Activated naive CD4-positive, alpha-beta T cell treated with anti-CD3 and anti-CD28 coated beads for 36 hours (primary cell): Measurements from ENCODE around the gene B2M. TPM values are rescaled to one million over a fixed set of nuclear protein-coding genes. Genes with fewer than 3 reads are reported as not detected.
"Not testable (repeated sequence)": the region's sequence is repeated elsewhere in the genome, so short reads cannot be mapped to it uniquely, and the experiment has no call there.

Experiments
- CTCF ChIA-PET: fragments of 350-600 bp; sonication (Branson Sonifier 250); formaldehyde crosslinking; loops from one replicate; lab custom pipeline; 2021; ENCODE audit warnings: antibody characterized with exemption; lab: Charles Lee
- DNase-seq: peaks from one replicate; pipeline ENCODE4 v3.0.0-alpha.2; 2020
- H3K27ac Mint-ChIP-seq: one replicate; pipeline ENCODE4 v1.8.0; 2021; ENCODE audit warnings: mild to moderate bottlenecking, mixed read lengths
- H3K27me3 Mint-ChIP-seq: one replicate; pipeline ENCODE4 v1.8.0; 2021; ENCODE audit warnings: low read depth, mixed read lengths
- H3K36me3 Mint-ChIP-seq: one replicate; pipeline ENCODE4 v1.8.0; 2021; ENCODE audit warnings: low read depth, mixed read lengths
- H3K4me1 Mint-ChIP-seq: one replicate; pipeline ENCODE4 v1.8.0; 2021; ENCODE audit warnings: low read depth, mixed read lengths
- H3K4me3 Mint-ChIP-seq: one replicate; pipeline ENCODE4 v1.8.0; 2021; ENCODE audit warnings: mild to moderate bottlenecking, moderate library complexity, mixed read lengths
- H3K9me3 Mint-ChIP-seq: one replicate; pipeline ENCODE4 v1.8.0; 2021; ENCODE audit warnings: mixed read lengths
- intact Hi-C: fragments of 100-400 bp; cut with micrococcal nuclease; formaldehyde crosslinking; loops from one replicate; pipeline ENCODE4 v1.15.1; 2023
- total RNA-seq, 2 experiments: library from RNA; stranded (reverse); gene quantifications; one replicate each; pipeline ENCODE4 v1.2.3, GENCODE V29; 2021

The B2M gene
- total RNA-seq, 2 experiments from 2014 or later: 5,387 to 5,703 TPM

DNA sequence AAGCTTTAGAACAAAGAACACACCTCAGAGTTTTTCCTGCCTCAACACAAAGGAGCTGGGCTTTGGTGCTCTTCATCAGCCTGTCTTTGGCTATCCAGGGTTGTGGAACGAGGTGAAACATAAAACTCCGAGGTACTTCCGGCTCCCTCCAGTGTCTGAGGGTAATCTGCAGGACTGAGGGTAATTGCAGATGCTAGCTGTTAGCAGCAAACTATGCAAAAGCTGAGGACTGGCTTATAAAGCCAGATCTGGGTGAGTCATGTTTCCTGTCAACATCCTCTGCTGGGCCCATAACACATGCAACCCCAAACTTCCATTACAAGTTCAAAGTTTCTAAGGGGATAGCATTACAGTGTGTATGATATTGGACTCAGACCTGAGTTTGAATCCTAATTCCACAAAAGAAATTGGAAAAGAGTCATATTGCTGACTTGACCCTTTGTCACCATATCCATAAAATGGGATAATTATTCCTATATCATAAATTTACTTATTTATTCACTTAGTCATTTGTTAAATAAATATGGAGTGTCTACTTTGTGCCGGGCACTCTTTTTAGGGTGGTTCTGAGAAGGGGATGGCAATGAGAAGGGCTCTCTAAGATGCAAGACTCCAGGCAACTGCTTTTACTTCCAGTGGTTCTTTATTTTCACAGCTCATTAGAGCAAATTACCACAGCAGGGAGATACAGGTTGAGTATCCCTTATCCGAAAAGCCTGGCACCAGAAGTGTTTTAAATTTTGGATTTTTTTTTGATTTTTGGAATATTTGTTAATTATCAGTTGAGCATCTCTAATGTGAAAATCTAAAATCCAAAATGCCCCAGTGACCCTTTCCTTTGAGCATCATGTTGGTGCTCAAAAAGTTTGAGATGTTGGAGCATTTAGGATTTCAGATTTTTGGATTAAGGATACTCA, 15.5 kb downstream of the B2M start:
- intact Hi-C loops: loop anchor here (2.0 to 5.0 kb wide), 3 partner anchors 190 to 910 kb away; partner anchors contain the start of genes CTDSPL2, EIF3J and SQOR
- Mint-ChIP-seq H3K27ac (peak overlapping the region; percentile 99), H3K9me3 (no peaks in the 10 kb centered on the region), H3K4me3 (peak overlapping the region; percentile 93), H3K27me3 (no peaks in the 10 kb centered on the region), H3K4me1 (peaks cover 64% of the 10 kb centered on the region), H3K36me3 (peaks cover 15% of the 10 kb centered on the region)
- CTCF ChIA-PET: interaction anchor here (0.7 to 8.3 kb wide), 7 partner anchors 9 to 134 kb away, joined by 3 to 110 read pairs (median 13); partner anchors contain the start of genes B2M, PATL2, SPG11 and TRIM69
- peak; percentile 85 for DNase-seq

DNA sequence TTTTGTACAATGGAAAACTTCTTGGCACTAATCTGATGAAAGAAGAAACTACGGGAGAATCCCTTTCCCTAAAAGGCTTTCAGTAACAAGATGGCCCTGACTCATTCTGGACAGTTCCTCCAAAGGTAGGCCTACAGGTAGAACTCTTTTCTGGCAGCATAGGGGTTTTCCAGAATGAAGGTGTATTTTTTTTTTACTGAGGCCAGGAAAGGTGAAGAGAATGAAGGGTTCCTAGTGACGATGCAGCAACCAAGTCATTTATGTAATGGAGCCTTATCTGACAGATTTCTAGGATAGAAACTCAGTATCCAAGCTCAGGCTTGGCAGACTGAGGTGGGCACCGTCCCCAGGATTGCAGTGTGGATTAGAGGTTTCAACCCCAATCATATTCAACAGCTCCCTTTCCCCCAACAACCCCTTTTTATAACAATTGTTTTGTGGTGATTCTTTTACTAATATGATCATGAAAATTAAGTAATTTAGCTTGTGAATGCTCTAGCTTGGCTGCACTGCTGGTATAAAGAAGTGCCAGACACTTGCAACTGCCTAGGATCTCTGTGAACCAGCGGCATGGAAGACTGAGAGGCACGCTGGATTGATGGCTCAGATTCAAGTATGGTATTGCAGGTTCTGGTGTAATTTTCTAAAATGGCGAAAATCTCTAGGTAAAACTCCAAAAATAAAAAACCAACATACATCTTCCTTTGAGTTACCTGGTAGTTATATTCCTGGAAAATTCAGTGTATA, 16.3 kb downstream of the B2M start:
- intact Hi-C loops: loop anchor here (1.0 to 5.0 kb wide), 13 partner anchors 8 to 910 kb away; partner anchors contain the start of genes B2M, CTDSPL2, EIF3J and PATL2
- peaks cover 23% of the 10 kb centered on the region for H3K36me3 Mint-ChIP-seq
- peak overlapping the region; percentile 54 for H3K4me3 Mint-ChIP-seq
- DNase-seq: peak; percentile 42
- H3K27me3 Mint-ChIP-seq: no peaks in the 10 kb centered on the region
- H3K9me3 Mint-ChIP-seq: no peaks in the 10 kb centered on the region
- peaks cover 65% of the 10 kb centered on the region for H3K4me1 Mint-ChIP-seq
- CTCF ChIA-PET: interaction anchor here (3.8 to 8.3 kb wide), 3 partner anchors 9 to 64 kb away, joined by 31 to 110 read pairs (median 49); partner anchors contain the start of genes B2M, PATL2, SPG11 and TRIM69
- peak overlapping the region; percentile 99 for H3K27ac Mint-ChIP-seq

DNA sequence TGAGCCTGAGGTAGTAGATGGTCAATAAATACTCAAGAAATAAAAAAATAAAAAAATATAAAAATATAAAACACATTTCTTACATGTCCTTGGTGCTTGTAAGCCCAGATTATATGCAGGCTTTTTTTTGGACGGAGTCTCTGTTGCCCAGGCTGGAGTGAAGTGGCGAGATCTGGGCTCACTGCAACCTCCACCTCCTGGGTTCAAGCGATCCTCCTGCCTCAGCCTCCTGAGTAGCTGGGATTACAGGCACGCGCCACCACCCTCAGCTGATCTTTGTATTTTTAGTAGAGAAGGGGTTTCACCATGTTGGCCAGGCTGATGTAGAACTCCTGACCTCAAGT, 16.9 kb downstream of the B2M start:
- H3K9me3 Mint-ChIP-seq, H3K27me3 Mint-ChIP-seq, DNase-seq: not testable (repeated sequence)
- Mint-ChIP-seq H3K36me3 (peaks cover 25% of the 10 kb centered on the region), H3K4me1 (peaks cover 67% of the 10 kb centered on the region), H3K27ac (peak overlapping the region; percentile 99), H3K4me3 (peak overlapping the region; percentile 97)
- intact Hi-C loops: loop anchor here (1.0 to 5.0 kb wide), 11 partner anchors 8 to 909 kb away; partner anchors contain the start of genes B2M, PATL2, SPG11 and SQOR
- CTCF ChIA-PET: interaction anchor here (1.4 to 8.3 kb wide), 5 partner anchors 7 to 64 kb away, joined by 3 to 110 read pairs (median 31); partner anchors contain the start of genes B2M, PATL2, SPG11 and TRIM69

DNA sequence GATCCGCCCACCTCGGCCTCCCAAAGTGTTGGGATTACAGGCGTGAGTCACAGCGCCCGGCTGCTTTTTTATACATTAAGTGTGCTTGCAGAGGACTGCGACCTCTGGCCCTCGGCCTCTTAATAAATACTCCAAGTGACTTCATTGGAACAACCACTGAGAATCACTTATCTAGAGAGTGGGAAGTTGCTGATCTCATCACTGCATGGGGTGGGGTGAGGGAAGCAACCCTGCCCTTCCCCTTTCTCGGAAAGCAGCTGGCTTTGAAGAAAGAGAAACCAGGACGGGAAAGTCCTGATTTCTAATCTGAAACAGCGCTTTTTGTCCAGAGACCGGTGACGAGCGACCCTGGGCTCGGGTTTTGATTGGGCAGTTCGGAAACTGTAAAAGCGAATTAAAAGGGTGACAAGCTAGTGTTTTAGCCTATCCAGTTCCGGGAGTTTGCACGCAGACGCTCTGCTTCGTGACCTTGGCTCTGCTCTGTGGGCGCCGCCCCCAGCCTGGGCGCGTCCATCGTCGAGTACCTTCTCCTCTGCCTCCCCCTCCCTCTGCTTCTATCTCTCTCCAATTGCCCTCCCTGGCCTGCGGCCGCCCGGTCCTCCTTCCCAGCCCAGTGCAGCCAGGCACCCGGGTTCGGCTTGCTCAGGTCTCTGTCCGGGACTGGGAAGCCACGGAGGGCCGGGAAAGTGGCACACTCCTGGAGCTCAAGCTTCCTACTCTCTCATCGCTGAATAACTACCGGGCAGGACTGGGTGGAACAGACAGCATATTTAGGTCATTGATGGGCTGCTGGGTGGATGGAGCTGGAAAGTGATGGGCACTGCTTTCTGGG, 17.5 kb downstream of the B2M start:
- DNase-seq: peak; percentile 97
- intact Hi-C loops: loop anchor here (1.0 to 5.0 kb wide), 11 partner anchors 8 to 909 kb away; partner anchors contain the start of genes B2M, PATL2, SPG11 and SQOR
- Mint-ChIP-seq H3K27ac (peak overlapping the region; percentile 99), H3K36me3 (peaks cover 28% of the 10 kb centered on the region), H3K27me3 (no peaks in the 10 kb centered on the region), H3K4me1 (peaks cover 69% of the 10 kb centered on the region), H3K4me3 (peak overlapping the region; percentile 97), H3K9me3 (no peaks in the 10 kb centered on the region)
- CTCF ChIA-PET: interaction anchor here (0.6 to 8.3 kb wide), 7 partner anchors 8 to 151 kb away, joined by 3 to 110 read pairs (median 4); partner anchors contain the start of genes B2M, PATL2, SPG11 and TRIM69

DNA sequence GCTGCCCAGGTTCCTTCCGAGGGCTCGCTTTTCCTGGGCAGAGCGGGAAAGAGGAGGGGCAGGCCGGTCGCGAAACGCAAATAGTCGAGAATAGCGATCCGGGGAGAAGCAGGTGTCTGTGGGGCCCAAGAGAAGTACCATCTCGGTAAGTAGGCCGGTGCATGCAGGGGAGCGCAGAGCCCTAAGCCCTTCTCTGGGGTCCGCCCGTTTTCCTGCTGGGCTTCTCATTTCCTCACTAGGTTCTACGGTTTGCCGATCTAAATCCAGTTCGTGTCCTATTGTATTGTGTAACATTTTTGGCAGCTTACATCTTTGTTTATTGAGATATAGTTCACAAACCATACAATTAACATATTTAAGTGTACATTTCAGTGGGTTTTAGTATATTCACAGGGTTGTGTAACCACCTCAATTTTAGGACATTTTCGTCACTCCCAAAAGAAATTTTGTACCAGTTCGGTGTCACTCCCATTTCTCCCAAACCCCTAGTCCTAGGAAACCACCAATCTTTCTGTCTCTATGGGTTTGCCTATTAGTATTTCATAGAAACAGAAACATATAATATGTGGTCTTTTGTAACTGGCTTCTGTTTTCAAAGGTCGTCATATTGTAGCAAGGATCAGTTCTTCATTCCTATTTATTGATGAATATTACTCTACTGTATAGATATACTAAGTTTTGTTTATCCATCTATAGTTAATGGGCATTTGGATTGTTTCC, 18.3 kb downstream of the B2M start:
- peak; percentile 43 for DNase-seq
- H3K4me1 Mint-ChIP-seq: peaks cover 68% of the 10 kb centered on the region
- H3K27ac Mint-ChIP-seq: peak overlapping the region; percentile 99
- peaks cover 28% of the 10 kb centered on the region for H3K36me3 Mint-ChIP-seq
- intact Hi-C loops: loop anchor here (2.0 to 5.0 kb wide), 3 partner anchors 21 to 908 kb away; partner anchors contain the start of gene SQOR
- peak overlapping the region; percentile 97 for H3K4me3 Mint-ChIP-seq
- no peaks in the 10 kb centered on the region for H3K9me3 Mint-ChIP-seq
- H3K27me3 Mint-ChIP-seq: no peaks in the 10 kb centered on the region
- CTCF ChIA-PET: interaction anchor here (0.6 to 8.3 kb wide), 7 partner anchors 7 to 151 kb away, joined by 3 to 110 read pairs (median 4); partner anchors contain the start of genes B2M, PATL2, SPG11 and TRIM69

DNA sequence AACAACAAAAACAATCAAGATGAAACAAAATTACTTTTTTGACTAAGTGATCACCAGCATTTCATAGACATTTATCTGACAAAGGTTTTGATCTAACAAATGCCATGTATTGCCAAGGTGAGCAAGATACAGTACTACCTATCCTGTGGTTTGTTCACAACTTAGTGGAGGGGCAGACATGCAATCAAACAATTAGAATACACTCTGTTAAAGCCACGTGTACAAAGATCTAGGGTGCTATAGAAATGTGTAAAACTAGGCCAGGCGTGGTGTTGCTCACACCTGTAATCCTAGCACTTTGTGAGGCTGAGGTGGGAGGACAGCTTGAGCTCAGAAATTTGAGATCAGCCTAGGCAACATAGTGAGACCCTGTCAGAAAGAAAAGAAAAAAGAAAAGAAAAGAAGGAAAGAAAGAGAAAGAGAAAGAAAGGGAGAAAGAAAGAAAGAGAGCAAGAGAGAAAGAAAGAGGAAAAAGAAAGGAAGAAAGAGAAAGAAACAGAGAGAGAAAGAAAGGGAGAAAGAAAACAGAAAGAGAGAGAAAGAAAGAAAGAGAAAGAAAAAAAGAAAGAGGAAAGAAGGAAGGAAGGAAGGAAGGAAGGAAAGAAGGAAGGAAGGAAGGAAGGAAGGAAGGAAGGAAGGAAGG, 23.6 kb downstream of the B2M start:
- CTCF ChIA-PET: interaction anchor here (0.9 to 6.6 kb wide), 10 partner anchors 8 to 189 kb away, joined by 3 to 132 read pairs (median 12); partner anchors contain the start of genes B2M, PATL2 and SPG11
- H3K36me3 Mint-ChIP-seq: peaks cover 24% of the 10 kb centered on the region
- intact Hi-C loops: loop anchor here (1.0 to 2.0 kb wide), 3 partner anchors 16 to 102 kb away; no protein-coding TSS in a partner anchor

DNA sequence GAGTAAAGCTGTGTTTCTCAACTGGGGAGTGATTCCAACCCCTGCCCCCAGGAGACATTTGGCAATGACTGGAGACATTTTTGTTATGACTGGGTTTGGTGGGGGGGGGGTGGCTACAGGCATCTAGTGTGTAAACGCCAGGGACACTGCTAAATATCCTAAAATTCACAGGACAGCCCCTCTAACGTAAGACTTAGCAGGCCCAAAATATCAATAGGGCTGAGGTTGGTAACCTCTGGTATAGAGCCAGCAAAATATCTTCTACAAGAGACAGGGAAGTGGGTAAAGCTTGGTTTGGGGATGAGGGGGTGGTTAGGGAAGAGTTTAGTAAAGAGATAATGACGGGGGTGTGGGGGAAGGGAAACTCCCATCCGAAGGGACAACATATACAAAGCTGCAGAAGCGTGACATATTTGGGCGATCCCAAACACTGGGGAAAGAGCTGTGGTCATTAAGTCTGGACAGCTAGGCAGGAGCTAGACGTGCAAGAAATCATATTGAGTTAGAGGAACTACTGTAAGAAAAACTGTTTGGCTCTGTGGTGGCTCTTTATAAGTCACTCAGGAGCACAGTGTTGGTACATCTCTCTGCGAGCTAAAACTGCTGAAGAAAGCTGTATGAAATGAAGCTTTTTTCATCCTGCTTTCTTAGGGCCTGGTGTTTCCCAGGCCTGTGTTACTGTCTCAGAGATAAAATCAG, 24.3 kb downstream of the B2M start:
- intact Hi-C loops: loop anchor here (1.0 to 2.0 kb wide), 5 partner anchors 7 to 102 kb away; no protein-coding TSS in a partner anchor
- CTCF ChIA-PET: interaction anchor here (0.6 to 6.6 kb wide), 20 partner anchors 9 to 190 kb away, joined by 3 to 132 read pairs (median 9); partner anchors contain the start of genes B2M, PATL2 and SPG11
- Mint-ChIP-seq H3K27me3 (no peaks in the 10 kb centered on the region), H3K4me3 (peak overlapping the region; percentile 76), H3K9me3 (peaks cover 2% of the 10 kb centered on the region), H3K27ac (peak overlapping the region; percentile 99), H3K36me3 (peaks cover 22% of the 10 kb centered on the region), H3K4me1 (peaks cover 71% of the 10 kb centered on the region)
- DNase-seq: peak; percentile 81

More for the DNA sequence above, 23.6 kb downstream of the B2M start:
- no peak for DNase-seq
- peaks cover 71% of the 10 kb centered on the region for H3K4me1 Mint-ChIP-seq
- no peaks in the 10 kb centered on the region for H3K9me3 Mint-ChIP-seq
- peak overlapping the region; percentile 76 for H3K4me3 Mint-ChIP-seq
- H3K27me3 Mint-ChIP-seq: no peaks in the 10 kb centered on the region
- peak overlapping the region; percentile 99 for H3K27ac Mint-ChIP-seq

DNA sequence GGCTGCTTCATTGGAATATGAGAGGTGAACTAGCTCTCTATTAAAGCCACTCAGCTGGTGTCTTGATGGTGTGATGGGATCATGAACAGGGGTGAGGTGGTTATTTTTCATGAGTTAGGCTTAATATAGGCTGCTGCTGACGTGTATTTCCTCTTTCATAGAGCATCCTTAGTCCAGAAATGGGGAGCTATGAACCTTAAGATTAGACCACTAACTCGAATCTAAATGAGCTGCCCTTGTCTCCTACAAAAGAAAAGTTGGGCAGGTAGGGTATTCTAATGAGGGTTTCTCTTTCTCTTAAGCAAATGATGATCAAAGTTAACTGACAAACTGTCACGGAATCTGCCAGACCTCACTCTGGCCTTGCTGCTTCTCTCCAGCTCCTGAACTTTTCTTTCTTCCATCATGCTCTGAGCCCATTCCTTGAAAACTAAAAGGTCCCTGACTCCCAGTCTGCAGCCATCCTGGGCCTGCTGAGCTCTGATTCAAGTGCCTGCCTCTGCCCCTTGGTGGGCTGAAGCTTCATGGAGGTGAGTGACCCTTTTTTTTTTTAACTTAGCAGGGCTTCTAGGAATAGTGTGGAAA, 25.0 kb downstream of the B2M start, which contains the start of gene TRIM69:
TSS of gene TRIM69 (plus strand) at position 348 of the 585 bp plus-strand sequence. CDS start at position 525, 177 bp downstream.
- Mint-ChIP-seq H3K36me3 (peaks cover 22% of the 10 kb centered on the region), H3K27me3 (no peaks in the 10 kb centered on the region), H3K27ac (peak within 1 kb of the TSS; percentile 99), H3K4me3 (peak within 1 kb of the TSS; percentile 76), H3K9me3 (peaks cover 2% of the 10 kb centered on the region), H3K4me1 (peaks cover 70% of the 10 kb centered on the region)
- no peak for DNase-seq
- CTCF ChIA-PET: interaction anchor here (0.6 to 6.6 kb wide), 22 partner anchors 10 to 190 kb away, joined by 3 to 132 read pairs (median 7); partner anchors contain the start of genes B2M, PATL2 and SPG11
- intact Hi-C loops: loop anchor here (1.0 kb wide), 2 partner anchors 8 to 23 kb away; no protein-coding TSS in a partner anchor
